GM12892 (cell line): Measurements from ENCODE around the gene FTCDNL1.

ENCODE experiments used
- POLR2A ChIP-seq: IDR thresholded peaks from 2 replicates; pipeline ENCODE4 v1.6.1; 2011; ENCODE audit warnings: low read depth, low read length, control low read depth
- POLR2AphosphoS5 ChIP-seq: IDR thresholded peaks from 2 replicates; pipeline ENCODE4 v1.6.1; 2011; ENCODE audit warnings: low read depth, low read length, control low read depth
- TAF1 ChIP-seq: IDR thresholded peaks from 2 replicates; pipeline ENCODE4 v1.6.1; 2011; ENCODE audit warnings: low read depth, mild to moderate bottlenecking, control low read depth, low read length, borderline replicate concordance

GRCh38 chr2:199772035-199772976, 78.7 kb downstream of the FTCDNL1 start:
- no peak for TF ChIP-seq POLR2AphosphoS5
- no peak for TF ChIP-seq POLR2A
- no peak for TF ChIP-seq TAF1
